Diencephalon (tissue), 1 donor: Measurements from ENCODE around the gene PSORS1C2. TPM values are rescaled to one million over a fixed set of nuclear protein-coding genes. Genes with fewer than 3 reads are reported as not detected.

Source experiments
- small RNA-seq: library from RNA; depleted of rRNA; stranded (forward); fragments of <200 nt; gene quantifications from one replicate; pipeline ENCODE3, GENCODE V24; 2014
- total RNA-seq: library from RNA; depleted of rRNA; stranded (reverse); fragments of >200 nt; gene quantifications from one replicate; pipeline ENCODE4 v1.2.3, GENCODE V29; 2014

Gene PSORS1C2
- not detected for total RNA-seq

GRCh38 chr6:31138982-31139381, at the start of gene PSORS1C2:
PSORS1C2 (minus strand) TSS chr6:31139066; CDS start chr6:31139026, 40 bp downstream.

GRCh38 chr6:31170600-31170881, 31.7 kb upstream of the PSORS1C2 start, which contains the start of gene POU5F1:
POU5F1 (minus strand) TSS chr6:31170682; CDS start chr6:31170620, 62 bp downstream.

GRCh38 chr6:31158140-31158862, 19.4 kb upstream of the PSORS1C2 start, which contains the start of gene TCF19:
TCF19 (plus strand) TSS chr6:31158589; CDS start chr6:31159470, 881 bp downstream.

DNA sequence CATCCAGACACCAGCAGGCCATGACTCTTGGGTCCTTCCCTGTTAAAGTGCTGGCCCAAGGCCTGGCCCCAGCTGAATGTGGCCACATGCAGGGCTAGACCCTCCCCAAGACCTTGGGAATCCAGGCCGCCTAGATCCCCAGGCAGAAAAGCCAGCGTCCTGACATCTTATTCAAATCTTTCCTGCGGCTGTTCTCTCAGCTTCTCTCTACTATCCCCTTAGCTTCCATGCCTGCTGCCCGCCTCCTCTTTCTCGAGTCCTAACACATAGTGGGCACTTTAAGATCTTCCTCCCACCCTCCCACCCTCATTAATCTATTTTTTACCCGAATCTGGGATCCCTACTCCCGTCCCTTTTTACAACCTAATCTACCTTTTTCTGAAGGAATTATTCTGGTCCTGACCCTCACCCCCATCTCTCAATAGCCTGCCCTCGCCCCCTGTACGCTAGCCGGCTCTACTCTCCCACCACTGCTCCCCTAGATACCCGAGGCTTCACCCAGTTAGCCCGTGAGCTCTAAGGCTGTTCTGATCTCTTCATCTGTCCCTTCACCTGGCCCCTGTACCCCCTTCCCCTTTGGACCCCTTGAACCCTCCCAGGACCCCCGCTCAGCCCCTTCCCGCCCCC, 18.8 kb upstream of the PSORS1C2 start, which contains the start of gene CCHCR1:
Gene CCHCR1 (minus strand): TSS at position 290 of the 627 bp plus-strand sequence. CDS start 202 bp downstream, at position 88.

GRCh38 chr6:31120151-31120915, 18.5 kb downstream of the PSORS1C2 start, which contains the start of gene CDSN:
CDSN (minus strand) TSS chr6:31120446; CDS start chr6:31120419, 27 bp downstream.

GRCh38 chr6:31114541-31114878, 24.4 kb downstream of the PSORS1C2 start, which contains the start of gene PSORS1C1:
PSORS1C1 (plus strand) TSS chr6:31114800; CDS start chr6:31129633, 14,833 bp downstream.

DNA sequence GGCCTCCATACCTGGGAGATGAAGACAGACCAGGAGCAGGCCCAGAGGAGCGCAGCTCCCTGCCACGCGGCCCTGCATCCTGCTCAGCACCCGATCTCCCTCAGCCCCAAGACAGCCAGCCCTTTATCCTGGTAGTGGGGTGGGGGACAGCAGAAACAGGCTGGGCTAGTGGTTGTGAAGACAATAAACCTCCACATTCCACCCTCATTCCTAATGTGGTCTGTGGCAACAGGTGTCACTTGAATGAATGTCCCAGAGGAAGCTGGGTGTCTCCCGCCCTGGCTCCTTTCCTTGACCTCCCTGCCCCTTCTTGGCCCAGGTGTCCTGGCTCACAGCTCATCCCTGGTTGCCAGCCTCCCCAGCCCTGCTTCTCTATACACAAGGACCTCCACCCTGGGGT, 26.4 kb downstream of the PSORS1C2 start, which contains the start of gene C6orf15:
Gene C6orf15 (minus strand): TSS at position 98 of the 400 bp plus-strand sequence. CDS start 20 bp downstream, at position 78.

Small RNAs within 50 kb of the gene (small RNA-seq; reads per million reads assigned to genes)
- not detected for gene POLR2LP1

Other genes starting within 250 kb of the PSORS1C2 start
- gene GTF2H4, start 230.9 kb downstream of the PSORS1C2 start, total RNA-seq: 26.5 TPM
- gene VARS2, start 224.8 kb downstream of the PSORS1C2 start, total RNA-seq: 33.0 TPM
- not detected for gene SFTA2, start 206.9 kb downstream of the PSORS1C2 start, total RNA-seq
- not detected for gene MUCL3, start 198.1 kb downstream of the PSORS1C2 start, total RNA-seq
- not detected for gene MUC21, start 155.3 kb downstream of the PSORS1C2 start, total RNA-seq
- not detected for gene MUC22, start 128.6 kb downstream of the PSORS1C2 start, total RNA-seq
- gene C6orf15, start 26.5 kb downstream of the PSORS1C2 start, total RNA-seq: not detected
- not detected for gene PSORS1C1, start 24.3 kb downstream of the PSORS1C2 start, total RNA-seq
- gene CDSN, start 18.6 kb downstream of the PSORS1C2 start, total RNA-seq: not detected
- 13.4 TPM for gene CCHCR1, start 18.7 kb upstream of the PSORS1C2 start, total RNA-seq
- gene TCF19, start 19.5 kb upstream of the PSORS1C2 start, total RNA-seq: 6.7 TPM
- gene POU5F1, start 31.6 kb upstream of the PSORS1C2 start, total RNA-seq: not detected
- 40.4 TPM for gene HLA-C, start 133.0 kb upstream of the PSORS1C2 start, total RNA-seq
- 56.7 TPM for gene HLA-B, start 218.1 kb upstream of the PSORS1C2 start, total RNA-seq